HepG2 (cell line): Measurements from ENCODE around the gene SOX4.

Source experiments
- CTCF ChIP-seq: sonication (generic); formaldehyde crosslinking; IDR thresholded peaks from 2 replicates; pipeline ENCODE4 v1.5.0; 2020; ENCODE audit warnings: mild to moderate bottlenecking, missing genetic modification reagents, moderate library complexity
- KAT8 ChIP-seq: IDR thresholded peaks from 2 replicates; pipeline ENCODE4 v1.6.1; 2016; ENCODE audit warnings: missing genetic modification reagents, missing compliant biosample characterization
- MAFK ChIP-seq, 2 experiments: IDR thresholded peaks in 1 of 2; conservative IDR thresholded peaks in 1 of 2; 2 replicates each; pipeline ENCODE4 v1.6.1; 2011; ENCODE audit warnings: improper control_type of control experiment in 2 of 2, low read length in 2 of 2
- MXI1 ChIP-seq: IDR thresholded peaks from 3 replicates; pipeline ENCODE4 v1.6.1; 2012; ENCODE audit warnings: low read depth, low read length, inconsistent platforms, borderline replicate concordance
- POLR2A ChIP-seq, 2 experiments: IDR thresholded peaks; 2 replicates each; pipeline ENCODE4 v1.6.1; 2011; ENCODE audit warnings: low read depth in 2 of 2, low read length in 2 of 2, mild to moderate bottlenecking in 1 of 2, moderate library complexity in 1 of 2; ENCODE audit not compliant: insufficient read depth in 1 of 2
- RAD21 ChIP-seq: fragments of 450-650 bp; formaldehyde crosslinking; IDR thresholded peaks from 2 replicates; pipeline ENCODE4 v1.5.0; 2020; ENCODE audit warnings: mild to moderate bottlenecking
- RBAK ChIP-seq: sonication (generic); formaldehyde crosslinking; IDR thresholded peaks from 2 replicates; pipeline ENCODE4 v1.5.1; 2020; ENCODE audit warnings: mild to moderate bottlenecking, missing genetic modification reagents
- TCF7 ChIP-seq: sonication (generic); IDR thresholded peaks from 2 replicates; pipeline ENCODE4 v1.6.1; 2016; ENCODE audit warnings: antibody characterized with exemption, low read depth
- ZBTB4 ChIP-seq: sonication (generic); formaldehyde crosslinking; IDR thresholded peaks from 2 replicates; pipeline ENCODE4 v1.4.0; 2020; ENCODE audit warnings: missing genetic modification reagents, mild to moderate bottlenecking, borderline replicate concordance
- ZNF629 ChIP-seq: sonication (generic); formaldehyde crosslinking; conservative IDR thresholded peaks from 2 replicates; pipeline ENCODE4 v1.5.0; 2020; ENCODE audit warnings: missing genetic modification reagents
- ZNF780A ChIP-seq: sonication (generic); formaldehyde crosslinking; IDR thresholded peaks from 2 replicates; pipeline ENCODE4 v1.8.0; 2022; ENCODE audit warnings: mild to moderate bottlenecking, missing genetic modification reagents, moderate library complexity
- ZZZ3 ChIP-seq: sonication (generic); formaldehyde crosslinking; IDR thresholded peaks from 2 replicates; pipeline ENCODE4 v1.4.0; 2020; ENCODE audit warnings: missing genetic modification reagents, mild to moderate bottlenecking, borderline replicate concordance
- TF ChIP-seq, protein P1 (sequence below): IDR thresholded peaks from 2 replicates; pipeline ENCODE4 v1.6.1; 2016

- TF ChIP-seq ZNF629 (CRISPR knock-in tag) (no peak), CTCF (CRISPR knock-in tag) (no peak), POLR2A (IDR thresholded peaks at IDR 0.05; ENCODE audit: insufficient read depth in 1 of 2, low read depth in 2 of 2, low read length in 2 of 2) (no peak), TCF7 (no peak), RBAK (CRISPR knock-in tag) (no peak), ZZZ3 (no peak), MXI1 (no peak), ZNF780A (no peak), RAD21 (CRISPR knock-in tag) (no peak), KAT8 (CRISPR knock-in tag) (no peak), MAFK (conservative IDR thresholded peaks at IDR 0.05 in 1 of 2, IDR thresholded peaks at IDR 0.05 in 1 of 2; ENCODE audit: low read length in 2 of 2) (no peak), ZBTB4 (CRISPR knock-in tag) (no peak)
- TF ChIP-seq, protein P1, sequence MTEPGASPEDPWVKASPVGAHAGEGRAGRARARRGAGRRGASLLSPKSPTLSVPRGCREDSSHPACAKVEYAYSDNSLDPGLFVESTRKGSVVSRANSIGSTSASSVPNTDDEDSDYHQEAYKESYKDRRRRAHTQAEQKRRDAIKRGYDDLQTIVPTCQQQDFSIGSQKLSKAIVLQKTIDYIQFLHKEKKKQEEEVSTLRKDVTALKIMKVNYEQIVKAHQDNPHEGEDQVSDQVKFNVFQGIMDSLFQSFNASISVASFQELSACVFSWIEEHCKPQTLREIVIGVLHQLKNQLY (CRISPR knock-in tag), result no peak
Observed at GRCh38 chr6:21626756-21627155, 33.2 kb downstream of the SOX4 start.
